Activated T-cell treated with anti-CD3 and anti-CD28 coated beads, Interleukin-2, amount 50 U/mL, for 1 hour (primary cell): ENCODE data around the gene LMOD2.

Experiments
- DNase-seq: peaks from one replicate; pipeline ENCODE4 v3.0.0-alpha.2; 2020

LMOD2 gene

GRCh38 chr7:123674399-123675180, 18.9 kb downstream of the LMOD2 start:
- DNase-seq, result no peak

DNA sequence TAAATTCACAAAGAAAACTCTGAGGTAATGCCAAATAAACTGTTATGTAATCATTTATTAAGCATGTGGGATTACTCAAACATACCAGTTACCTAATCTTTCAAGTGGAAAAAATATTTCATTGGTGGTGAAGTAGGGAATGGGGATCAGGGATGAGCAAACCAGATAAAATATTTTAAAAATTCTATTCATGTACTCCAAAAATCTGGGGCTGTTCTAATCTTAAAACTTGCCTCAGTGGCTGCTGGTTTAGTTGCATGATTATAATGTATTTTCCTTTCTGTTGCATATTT, 19.5 kb downstream of the LMOD2 start:
- no peak for DNase-seq

DNA sequence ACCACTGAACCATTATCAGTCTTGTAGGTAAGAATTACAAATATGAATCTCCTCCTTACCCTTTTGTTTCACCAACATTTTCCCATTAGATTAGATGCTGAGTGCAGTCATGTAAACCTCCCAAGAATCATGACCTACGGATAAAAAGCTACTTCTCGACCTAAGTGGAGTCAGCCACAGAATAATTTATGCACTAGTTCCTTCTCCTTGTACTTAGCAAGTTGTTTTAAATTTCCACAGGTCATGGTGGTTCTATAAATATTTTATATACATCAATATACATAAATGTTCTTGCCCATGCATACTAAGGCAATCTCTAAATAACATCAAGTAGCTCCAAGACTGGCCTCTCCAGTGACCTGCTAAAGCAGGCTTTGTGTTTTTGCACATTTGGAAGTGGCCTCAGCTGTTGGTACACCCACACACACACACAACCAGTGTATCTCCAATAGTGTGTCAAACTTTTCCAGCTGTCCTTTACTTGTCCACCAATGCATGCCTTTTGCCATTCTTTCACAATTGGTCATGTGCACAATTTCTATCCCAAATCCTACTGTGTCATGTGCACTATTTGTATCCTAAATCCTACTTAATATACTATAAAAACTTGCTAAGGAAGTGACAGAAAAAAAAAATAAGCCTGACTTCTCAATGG, 21.5 kb downstream of the LMOD2 start:
- DNase-seq, result no peak

GRCh38 chr7:123679614-123680013, 23.9 kb downstream of the LMOD2 start:
- no peak for DNase-seq

DNA sequence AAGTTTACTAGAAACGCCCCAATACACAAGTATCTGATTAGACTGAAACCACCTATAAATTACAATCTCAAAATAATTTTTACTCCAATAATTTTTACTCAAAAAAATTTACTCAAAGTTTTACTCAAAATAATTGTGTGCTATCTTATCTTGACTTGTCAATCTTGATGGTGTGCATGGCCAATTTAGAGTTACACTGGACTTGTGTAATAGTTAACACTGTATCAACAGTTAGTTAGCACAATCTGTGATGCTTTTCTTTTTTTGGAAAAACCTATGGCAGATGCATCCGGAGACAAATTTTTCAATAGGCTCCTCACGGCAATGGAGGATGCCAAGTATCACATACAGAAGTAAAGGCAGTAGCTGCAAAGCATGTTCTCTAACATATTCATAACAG, 24.9 kb downstream of the LMOD2 start:
- DNase-seq, result no peak

DNA sequence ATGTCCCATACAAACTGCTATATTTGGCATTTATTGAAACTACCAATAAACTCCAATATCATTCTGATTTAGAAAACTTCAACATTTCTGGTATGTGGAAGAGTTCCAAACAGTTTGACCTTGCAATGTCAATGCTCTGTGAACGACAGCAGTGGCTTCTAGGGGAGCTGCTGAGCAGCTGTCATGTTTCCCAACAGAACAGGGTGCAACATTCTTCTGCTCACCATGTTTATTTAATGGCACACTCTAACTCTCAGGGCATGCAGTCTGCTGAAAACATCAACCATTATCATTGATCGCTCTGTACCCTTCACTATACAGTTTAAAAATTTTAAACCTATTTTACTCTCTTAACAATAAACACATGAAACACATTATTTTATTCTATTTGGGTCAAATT, 25.9 kb downstream of the LMOD2 start:
- DNase-seq, result no peak

DNA sequence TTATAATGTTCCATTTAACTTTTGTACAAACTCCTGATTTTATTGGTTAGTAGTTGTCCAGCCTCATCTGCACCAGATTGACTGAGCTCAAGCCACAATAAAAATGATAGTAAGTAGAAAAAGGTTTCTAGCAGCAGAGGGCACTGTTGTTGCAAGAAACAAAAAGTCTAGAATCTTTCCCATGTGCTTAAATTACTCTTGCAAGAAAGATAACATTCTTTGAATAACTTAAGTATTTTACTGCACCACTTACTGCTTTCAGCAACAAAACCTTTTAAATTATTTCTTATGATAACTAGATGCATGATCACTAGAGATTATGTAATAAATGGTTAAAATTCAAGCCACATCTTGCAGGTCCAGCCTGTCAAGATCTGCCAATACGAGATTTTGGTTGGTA, 27.0 kb downstream of the LMOD2 start:
- DNase-seq, result no peak

DNA sequence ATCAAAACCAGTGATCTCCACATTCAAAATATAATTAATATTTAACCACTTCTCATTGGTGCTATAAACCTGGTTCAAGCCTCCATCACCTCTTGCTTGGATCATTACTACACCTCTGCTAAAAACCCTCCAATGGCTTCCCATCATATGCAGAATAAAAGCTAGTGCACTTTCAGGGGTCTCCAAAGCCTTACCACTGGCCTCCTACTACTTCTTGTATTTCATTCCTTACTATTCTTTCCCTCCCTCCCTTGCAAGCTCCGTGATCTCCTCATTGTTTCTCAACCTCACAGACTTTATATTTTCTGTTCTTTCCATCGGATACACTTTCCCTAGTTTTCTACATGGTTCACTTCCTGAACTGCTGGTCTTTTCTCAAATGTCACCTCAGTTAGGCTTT, 31.5 kb downstream of the LMOD2 start:
- no peak for DNase-seq

DNA sequence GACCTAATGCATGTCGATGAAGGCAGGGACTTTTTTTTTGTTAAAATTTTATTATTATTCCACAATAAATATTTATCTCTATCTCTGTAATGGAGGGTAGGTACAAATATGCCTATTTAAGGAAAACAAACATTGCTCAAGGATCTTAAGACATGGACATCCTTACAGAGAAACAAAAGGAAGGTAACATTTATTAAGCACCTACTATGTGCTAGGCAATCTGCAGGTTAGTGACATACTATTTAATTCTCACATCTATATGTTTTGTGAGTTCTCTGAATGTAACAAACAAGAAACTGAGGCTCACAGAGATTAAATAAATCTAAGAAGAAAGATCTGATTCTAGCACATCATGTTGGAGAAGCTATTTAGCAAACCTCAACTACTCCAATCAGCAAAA, 32.1 kb downstream of the LMOD2 start:
- DNase-seq, result no peak

DNA sequence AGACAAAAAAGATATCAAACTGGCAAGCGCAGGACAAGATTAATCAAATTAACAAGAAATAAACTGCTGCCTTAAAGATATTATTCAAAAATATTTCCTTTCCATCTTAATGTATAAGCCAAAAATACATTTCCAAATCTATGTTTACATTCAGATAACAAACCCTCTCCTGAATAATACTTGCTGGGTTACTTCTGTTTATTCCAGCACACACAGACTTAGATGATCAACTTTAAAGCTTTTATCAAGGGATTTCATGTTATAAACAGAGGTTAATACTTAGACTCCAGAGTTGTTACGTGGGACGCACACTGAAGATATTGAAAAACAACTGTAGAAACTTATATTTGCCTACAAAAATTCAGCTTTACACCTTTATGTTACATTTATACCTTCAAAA, 33.6 kb downstream of the LMOD2 start:
- DNase-seq, result no peak

GRCh38 chr7:123690550-123690949, 34.9 kb downstream of the LMOD2 start:
- no peak for DNase-seq

GRCh38 chr7:123692471-123692877, 36.8 kb downstream of the LMOD2 start:
- DNase-seq, result no peak

DNA sequence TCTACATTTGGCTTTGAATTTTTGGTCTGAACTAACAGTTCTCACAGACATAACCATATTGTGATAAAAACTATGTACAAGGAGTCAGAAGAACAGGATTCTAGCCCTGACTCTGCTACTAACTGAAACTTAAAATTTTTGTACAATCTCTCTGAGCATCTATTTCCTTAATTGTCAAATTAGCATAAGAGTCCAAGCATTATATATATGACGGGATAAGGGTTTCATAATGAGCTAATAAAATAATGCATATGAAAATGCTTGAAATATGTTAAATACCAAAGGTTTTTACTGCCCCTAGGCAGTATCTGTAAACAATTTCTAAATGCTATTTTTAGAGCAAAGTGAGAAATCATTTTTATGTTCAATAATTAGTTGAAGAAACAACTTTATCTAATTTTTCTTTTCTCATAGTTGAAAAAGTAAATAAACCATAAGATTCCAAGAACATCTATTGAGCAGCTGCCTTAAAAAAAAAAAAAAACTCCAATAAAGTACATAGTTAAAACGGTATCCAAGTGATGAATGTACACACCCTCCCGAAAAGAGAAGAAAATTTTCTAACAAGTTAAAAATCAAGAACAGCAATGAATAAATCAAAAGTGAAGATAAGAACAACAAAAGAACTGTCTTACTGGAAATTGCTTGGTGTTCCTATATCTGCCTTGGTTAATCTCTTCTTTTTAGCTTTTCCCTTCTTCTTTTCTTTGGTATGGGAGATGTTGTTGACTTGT, 40.4 kb downstream of the LMOD2 start:
- no peak for DNase-seq

- no peak for DNase-seq
These were observed 49.7 kb downstream of the LMOD2 start for GRCh38 chr7:123705211-123705901.

DNA sequence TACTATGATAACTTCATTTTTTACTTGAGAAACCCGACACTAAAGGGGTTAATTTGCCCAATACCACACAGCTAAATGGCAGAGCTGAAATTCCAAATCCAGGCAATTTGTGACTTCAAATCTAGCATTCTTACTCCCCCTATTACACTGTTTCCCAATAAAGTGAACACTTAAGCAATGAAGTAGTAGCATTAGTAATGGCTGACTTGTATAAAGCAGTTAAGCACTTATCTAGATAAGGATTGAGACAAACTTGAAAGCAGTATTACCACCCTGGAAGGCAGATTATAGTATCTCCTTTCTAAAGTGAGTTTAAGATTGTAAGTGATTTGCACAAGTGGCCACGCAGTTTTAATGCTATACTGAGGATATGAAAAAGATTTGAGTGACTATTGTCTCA, 53.9 kb downstream of the LMOD2 start:
- DNase-seq, result no peak

- no peak for DNase-seq
These were observed 55.0 kb downstream of the LMOD2 start for GRCh38 chr7:123710683-123711082.

- no peak for DNase-seq
These were observed 56.2 kb downstream of the LMOD2 start for GRCh38 chr7:123711832-123712293.

- no peak for DNase-seq
These were observed 57.0 kb downstream of the LMOD2 start for GRCh38 chr7:123712619-123713018.
